SK-N-SH (cell line): ENCODE results near the gene AUH. TPM values are rescaled to one million over a fixed set of nuclear protein-coding genes. Genes with fewer than 3 reads are reported as not detected.

ENCODE experiments used
- CTCF ChIA-PET: fragments of 300-600, 350-600 bp; formaldehyde crosslinking; extraction: SDS; loops from one replicate; lab custom pipeline; 2021; lab: Yijun Ruan, JAX
- POLR2A ChIA-PET: fragments of 350-600 bp; sonication (Branson Sonifier 250); formaldehyde crosslinking; extraction: SDS; loops from one replicate; lab custom pipeline; 2020; ENCODE audit warnings: antibody characterized with exemption, inconsistent platforms; lab: Yijun Ruan, JAX
- DNase-seq: peaks from one replicate; pipeline ENCODE4 v3.0.0; 2012
- H2AFZ ChIP-seq: fragments of 200-600 bp; sonication (generic); 2 replicates; pipeline ENCODE4 v1.8.1; 2016; ENCODE audit warnings: antibody characterized with exemption, mild to moderate bottlenecking, low read depth
- H3F3A ChIP-seq: fragments of 200-600 bp; sonication (generic); replicated peaks from 2 replicates; pipeline ENCODE3; 2016; ENCODE audit warnings: antibody characterized with exemption, mild to moderate bottlenecking; ENCODE audit not compliant: insufficient read depth
- H3K27ac ChIP-seq, 2 experiments: fragments of 200-500 bp in 1 of 2; fragments of 200-600 bp in 1 of 2; sonication (Bioruptor generic) in 1 of 2; sonication (generic), shearing (Covaris generic) in 1 of 2; 2 replicates each; pipeline versions ENCODE4 v1.5.1 to v1.6.1; 2014 to 2016; ENCODE audit warnings: low read depth in 2 of 2, inconsistent platforms in 1 of 2, low read length in 1 of 2, mild to moderate bottlenecking in 1 of 2, mixed read lengths in 1 of 2
- H3K27me3 ChIP-seq: fragments of 200-600 bp; sonication (generic), shearing (Covaris generic); 2 replicates; pipeline ENCODE4 v1.6.1; 2016; ENCODE audit warnings: mixed run types; ENCODE audit not compliant: insufficient read depth
- H3K36me3 ChIP-seq, 2 experiments: fragments of 200-500 bp in 1 of 2; fragments of 200-600 bp in 1 of 2; sonication (Bioruptor generic) in 1 of 2; sonication (generic) in 1 of 2; replicated peaks in 1 of 2; 2 replicates each; pipeline versions ENCODE3 to v1.5.1; 2014 to 2016; ENCODE audit warnings: low read length in 1 of 2, mild to moderate bottlenecking in 1 of 2; ENCODE audit not compliant: insufficient read depth in 2 of 2, control insufficient read depth in 1 of 2
- H3K4me1 ChIP-seq, 2 experiments: fragments of 200-500 bp in 1 of 2; fragments of 200-600 bp in 1 of 2; sonication (Bioruptor generic) in 1 of 2; sonication (generic), shearing (Covaris generic) in 1 of 2; 2 replicates each; pipeline versions ENCODE4 v1.5.1 to v1.6.1; 2014 to 2016; ENCODE audit warnings: low read depth in 1 of 2, low read length in 1 of 2, mixed run types in 1 of 2; ENCODE audit not compliant: insufficient read depth in 2 of 2, control insufficient read depth in 1 of 2
- H3K4me2 ChIP-seq: fragments of 200-600 bp; sonication (generic), shearing (Covaris generic); 2 replicates; pipeline ENCODE4 v1.6.1; 2017; ENCODE audit warnings: mixed run types
- H3K4me3 ChIP-seq, 2 experiments: fragments of 200-500 bp in 1 of 2; fragments of 200-600 bp in 1 of 2; sonication (Bioruptor generic) in 1 of 2; sonication (generic), shearing (Covaris generic) in 1 of 2; 2 replicates each; pipeline versions ENCODE4 v1.5.1 to v1.8.1; 2014 to 2016; ENCODE audit warnings: low read depth in 2 of 2, inconsistent platforms in 1 of 2, low read length in 1 of 2, mild to moderate bottlenecking in 1 of 2, mixed read lengths in 1 of 2, moderate library complexity in 1 of 2
- H3K79me2 ChIP-seq: fragments of 200-600 bp; sonication (generic); 2 replicates; pipeline ENCODE4 v1.8.1; 2017; ENCODE audit warnings: mild to moderate bottlenecking; ENCODE audit not compliant: insufficient read depth
- H3K9ac ChIP-seq: fragments of 200-600 bp; sonication (generic); 2 replicates; pipeline ENCODE4 v1.6.1; 2017; ENCODE audit warnings: mixed run types
- H3K9me2 ChIP-seq: fragments of 200-600 bp; sonication (generic); 2 replicates; pipeline ENCODE4 v1.6.1; 2017; ENCODE audit warnings: mixed run types
- H3K9me3 ChIP-seq: fragments of 200-600 bp; sonication (generic); 2 replicates; pipeline ENCODE4 v1.6.1; 2017; ENCODE audit warnings: mixed run types, mild to moderate bottlenecking, moderate library complexity
- H4K20me1 ChIP-seq: fragments of 200-600 bp; sonication (generic); 2 replicates; pipeline ENCODE4 v1.6.1; 2017; ENCODE audit warnings: mild to moderate bottlenecking, mixed run types; ENCODE audit not compliant: insufficient read depth
- EP300 ChIP-seq, 2 experiments: IDR thresholded peaks; 2 replicates each; pipeline versions ENCODE4 v1.4.0 to v1.6.1; 2012; ENCODE audit warnings: borderline replicate concordance in 1 of 2, low read depth in 1 of 2, low read length in 1 of 2
- FOSL2 ChIP-seq: IDR thresholded peaks from 2 replicates; pipeline ENCODE4 v1.4.0; 2012; ENCODE audit warnings: low read depth, mild to moderate bottlenecking, moderate library complexity, borderline replicate concordance
- JUND ChIP-seq: IDR thresholded peaks from 2 replicates; pipeline ENCODE4 v1.4.0; 2012
- MEF2A ChIP-seq: IDR thresholded peaks from 2 replicates; pipeline ENCODE4 v1.4.0; 2012; ENCODE audit warnings: low read depth, borderline replicate concordance
- NFIC ChIP-seq: IDR thresholded peaks from 2 replicates; pipeline ENCODE4 v1.4.0; 2012; ENCODE audit warnings: borderline replicate concordance
- PBX3 ChIP-seq: IDR thresholded peaks from 2 replicates; pipeline ENCODE4; 2012
- POLR2AphosphoS5 ChIP-seq: IDR thresholded peaks from 2 replicates; pipeline ENCODE4 v1.6.1; 2012; ENCODE audit warnings: low read depth, low read length
- RAD21 ChIP-seq: IDR thresholded peaks from 2 replicates; pipeline ENCODE4 v1.6.1; 2012; ENCODE audit warnings: mild to moderate bottlenecking, low read length
- RCOR1 ChIP-seq: fragments of 150-350 bp; IDR thresholded peaks from 2 replicates; pipeline ENCODE4 v1.6.1; 2017; ENCODE audit warnings: antibody characterized with exemption, low read length
- REST ChIP-seq: IDR thresholded peaks from 2 replicates; pipeline ENCODE4 v1.6.1; 2012; ENCODE audit warnings: mild to moderate bottlenecking, low read depth, low read length, moderate library complexity
- RFX5 ChIP-seq: IDR thresholded peaks from 2 replicates; pipeline ENCODE4 v1.6.1; 2012; ENCODE audit warnings: mild to moderate bottlenecking, improper control_type of control experiment, low read length
- RXRA ChIP-seq: IDR thresholded peaks from 2 replicates; pipeline ENCODE4 v1.4.0; 2012; ENCODE audit warnings: low read depth, mild to moderate bottlenecking, borderline replicate concordance
- TCF12 ChIP-seq: IDR thresholded peaks from 2 replicates; pipeline ENCODE4 v1.4.0; 2012
- TEAD4 ChIP-seq: IDR thresholded peaks from 2 replicates; pipeline ENCODE4 v1.4.0; 2012; ENCODE audit warnings: mild to moderate bottlenecking, borderline replicate concordance; ENCODE audit not compliant: insufficient read depth
- ZBTB33 ChIP-seq: IDR thresholded peaks from 2 replicates; pipeline ENCODE4 v1.4.0; 2012; ENCODE audit warnings: low read depth, borderline replicate concordance
- WGBS: methylation state at CpG from one replicate; pipeline ENCODE4 v1.1.6; 2017; ENCODE audit warnings: low lambda C conversion rate; 5-methylcytosine and 5-hydroxymethylcytosine counted together
- polyA plus RNA-seq, 3 experiments: library from polyadenylated mRNA; depleted of rRNA; stranded (reverse); fragments of >200 nt; gene quantifications; 2 replicates each; pipeline ENCODE4 v1.2.3, GENCODE V29; 2012

The AUH gene
- polyA plus RNA-seq, 1 of the 3 experiments (the other 2 are of a cell fraction) = 7.6 TPM

GRCh38 chr9:91256235-91256634 is 105.5 kb downstream of the AUH start (continued):
- no peak for TF ChIP-seq POLR2AphosphoS5
- no peak for TF ChIP-seq TCF12
- TF ChIP-seq TEAD4 = no peak
- TF ChIP-seq RFX5 = no peak
- TF ChIP-seq RXRA = no peak
- no peak for TF ChIP-seq EP300 (IDR thresholded peaks at IDR 0.05; ENCODE audit: borderline replicate concordance in 1 of 2, low read depth in 1 of 2, low read length in 1 of 2)
- TF ChIP-seq REST = no peak
- TF ChIP-seq JUND = no peak

GRCh38 chr9:91255327-91255726 is 106.4 kb downstream of the AUH start:
- H3K9ac ChIP-seq = no peak overlapping the region
- peaks cover 6% of the 10 kb centered on the region for H3F3A ChIP-seq
- ChIA-PET POLR2A (no interaction called here), CTCF (interaction anchor here (0.7 to 0.9 kb wide), 2 partner anchors 11 to 12 kb away, joined by 3 read pairs; no protein-coding TSS in a partner anchor)
- H3K4me2 ChIP-seq = no peak overlapping the region; the same call in 1 of the 2 replicates
- no peak for DNase-seq
- peak overlapping the region in 1 of 2 experiments; percentile 6; a peak in 1 of 4 replicates for H3K27ac ChIP-seq
- H2AFZ ChIP-seq = no peak overlapping the region
- H3K4me1 ChIP-seq = peaks cover 0 to 8% of the 10 kb centered on the region in 2 experiments; a peak in 2 of 4 replicates
- no peaks in the 10 kb centered on the region for H3K79me2 ChIP-seq
- TF ChIP-seq POLR2AphosphoS5 (peak; percentile 35; the same call in 1 of the 2 replicates), EP300 (IDR thresholded peaks at IDR 0.05; ENCODE audit: borderline replicate concordance in 1 of 2, low read depth in 1 of 2, low read length in 1 of 2) (peak in 1 of 2 experiments; percentile 42; a peak in 1 of 4 replicates), FOSL2 (peak; percentile 7; the same call in 1 of the 2 replicates), PBX3 (peak; percentile 72), ZBTB33 (no peak), RFX5 (no peak), TEAD4 (no peak), TCF12 (peak; percentile 93), RAD21 (no peak), JUND (peak; percentile 52), RCOR1 (peak; percentile 19; the same call in 1 of the 2 replicates), NFIC (0 out of 2 replicates have a peak, but pooled peaks have one; percentile 10), MEF2A (peak; percentile 89)
- no peaks in the 10 kb centered on the region for H3K27me3 ChIP-seq
- WGBS = 36% methylated on average over 3 of the region's 3 CpGs
- no peaks in the 10 kb centered on the region for H3K9me2 ChIP-seq
- H4K20me1 ChIP-seq = no peaks in the 10 kb centered on the region
- H3K4me3 ChIP-seq = no peak overlapping the region
- no peaks in the 10 kb centered on the region for H3K36me3 ChIP-seq
- no peaks in the 10 kb centered on the region for H3K9me3 ChIP-seq
